T-helper 17 cell (primary cell): ENCODE measurements around the gene CRYGC. TPM values are rescaled to one million over a fixed set of nuclear protein-coding genes. Genes with fewer than 3 reads are reported as not detected.

ENCODE experiments used
- ATAC-seq: fragments of 150-1000 bp; cut with Tn5 transposase; 2 replicates; pipeline ENCODE4 v1.10.0; 2021; ENCODE audit warnings: mild to moderate bottlenecking, moderate library complexity
- DNase-seq, 3 donors: peaks; one replicate each; pipeline versions ENCODE4 v3.0.0 to v3.0.0-alpha.2; 2020 to 2021
- H3K9me3 ChIP-seq: one replicate; pipeline ENCODE4 v1.7.0; 2013; ENCODE audit warnings: low read length, mild to moderate bottlenecking; ENCODE audit not compliant: control insufficient read depth, poor library complexity, severe bottlenecking
- H3K27ac Mint-ChIP-seq: one replicate; pipeline ENCODE4 v1.8.0; 2022; ENCODE audit warnings: mild to moderate bottlenecking, moderate library complexity, mixed read lengths
- H3K27me3 Mint-ChIP-seq: one replicate; pipeline ENCODE4 v1.8.0; 2022; ENCODE audit warnings: mixed read lengths
- H3K36me3 Mint-ChIP-seq: one replicate; pipeline ENCODE4 v1.8.0; 2022; ENCODE audit warnings: low read depth, mixed read lengths
- H3K4me1 Mint-ChIP-seq: one replicate; pipeline ENCODE4 v1.8.0; 2022; ENCODE audit warnings: mild to moderate bottlenecking, mixed read lengths
- H3K4me3 Mint-ChIP-seq: one replicate; pipeline ENCODE4 v1.8.0; 2022; ENCODE audit warnings: mild to moderate bottlenecking, moderate library complexity, mixed read lengths
- total RNA-seq, 4 donors: library from RNA in 2 of 4; stranded (reverse) in 2 of 4; gene quantifications; one replicate each; pipeline ENCODE4 v1.2.3 and lab custom pipeline; 2022 to 2026

CRYGC gene
- total RNA-seq, 2 donors from 2014 or later = not detected

GRCh38 chr2:208098267-208098666, 31.4 kb downstream of the CRYGC start:
- H3K27me3 Mint-ChIP-seq = peaks cover 35% of the 10 kb centered on the region
- no peak for ATAC-seq
- no peak overlapping the region for H3K4me3 Mint-ChIP-seq
- H3K4me1 Mint-ChIP-seq = peaks cover 7% of the 10 kb centered on the region
- H3K36me3 Mint-ChIP-seq = peaks cover 2% of the 10 kb centered on the region
- H3K27ac Mint-ChIP-seq = no peak overlapping the region
- no peaks in the 10 kb centered on the region for H3K9me3 ChIP-seq
- DNase-seq = no peak

- Mint-ChIP-seq H3K36me3 (peaks cover 2% of the 10 kb centered on the region), H3K4me1 (peaks cover 7% of the 10 kb centered on the region), H3K27ac (no peak overlapping the region), H3K4me3 (no peak overlapping the region), H3K27me3 (peaks cover 35% of the 10 kb centered on the region)
- ATAC-seq (no peak), DNase-seq (no peak)
- no peaks in the 10 kb centered on the region for H3K9me3 ChIP-seq
Measured at GRCh38 chr2:208097801-208098200, 31.8 kb downstream of the CRYGC start.

- no peak overlapping the region for H3K27ac Mint-ChIP-seq
- H3K27me3 Mint-ChIP-seq = peaks cover 34% of the 10 kb centered on the region
- H3K9me3 ChIP-seq = no peaks in the 10 kb centered on the region
- peaks cover 2% of the 10 kb centered on the region for H3K36me3 Mint-ChIP-seq
- H3K4me1 Mint-ChIP-seq = peaks cover 7% of the 10 kb centered on the region
- DNase-seq (no peak), ATAC-seq (no peak)
- H3K4me3 Mint-ChIP-seq = no peak overlapping the region
Measured at GRCh38 chr2:208097313-208097712, 32.3 kb downstream of the CRYGC start.

- Mint-ChIP-seq H3K36me3 (peaks cover 2% of the 10 kb centered on the region), H3K27me3 (peaks cover 21% of the 10 kb centered on the region), H3K4me1 (peaks cover 4% of the 10 kb centered on the region), H3K4me3 (no peak overlapping the region), H3K27ac (no peak overlapping the region)
- ATAC-seq (no peak), DNase-seq (no peak)
- no peaks in the 10 kb centered on the region for H3K9me3 ChIP-seq
Measured at GRCh38 chr2:208096080-208096479, 33.5 kb downstream of the CRYGC start.

- peaks cover 2% of the 10 kb centered on the region for H3K36me3 Mint-ChIP-seq
- DNase-seq = no peak
- no peak overlapping the region for H3K4me3 Mint-ChIP-seq
- peaks cover 14% of the 10 kb centered on the region for H3K27me3 Mint-ChIP-seq
- H3K4me1 Mint-ChIP-seq = peaks cover 2% of the 10 kb centered on the region
- no peaks in the 10 kb centered on the region for H3K9me3 ChIP-seq
- H3K27ac Mint-ChIP-seq = no peak overlapping the region
- no peak for ATAC-seq
Measured at GRCh38 chr2:208093128-208093527, 36.5 kb downstream of the CRYGC start.

GRCh38 chr2:208092093-208092832, 37.4 kb downstream of the CRYGC start:
- peaks cover 12% of the 10 kb centered on the region for H3K27me3 Mint-ChIP-seq
- DNase-seq = no peak
- H3K9me3 ChIP-seq = no peaks in the 10 kb centered on the region
- no peak overlapping the region for H3K27ac Mint-ChIP-seq
- peaks cover 2% of the 10 kb centered on the region for H3K36me3 Mint-ChIP-seq
- ATAC-seq = no peak
- H3K4me1 Mint-ChIP-seq = peaks cover 2% of the 10 kb centered on the region
- H3K4me3 Mint-ChIP-seq = no peak overlapping the region

- H3K27ac Mint-ChIP-seq = no peak overlapping the region
- H3K27me3 Mint-ChIP-seq = peaks cover 7% of the 10 kb centered on the region
- no peaks in the 10 kb centered on the region for H3K9me3 ChIP-seq
- DNase-seq (no peak), ATAC-seq (no peak)
- no peaks in the 10 kb centered on the region for H3K36me3 Mint-ChIP-seq
- no peak overlapping the region for H3K4me3 Mint-ChIP-seq
- H3K4me1 Mint-ChIP-seq = no peaks in the 10 kb centered on the region
Measured at GRCh38 chr2:208090420-208090819, 39.2 kb downstream of the CRYGC start.

GRCh38 chr2:208086029-208086428, 43.6 kb downstream of the CRYGC start:
- Mint-ChIP-seq H3K36me3 (peaks cover 2% of the 10 kb centered on the region), H3K27ac (no peak overlapping the region), H3K4me3 (no peak overlapping the region), H3K4me1 (no peaks in the 10 kb centered on the region), H3K27me3 (peaks cover 7% of the 10 kb centered on the region)
- DNase-seq (no peak), ATAC-seq (no peak)
- H3K9me3 ChIP-seq = no peaks in the 10 kb centered on the region

GRCh38 chr2:208083807-208084206, 45.8 kb downstream of the CRYGC start:
- Mint-ChIP-seq H3K4me1 (no peaks in the 10 kb centered on the region), H3K27me3 (peaks cover 14% of the 10 kb centered on the region), H3K27ac (no peak overlapping the region), H3K36me3 (peaks cover 2% of the 10 kb centered on the region), H3K4me3 (no peak overlapping the region)
- ATAC-seq (no peak), DNase-seq (no peak)
- H3K9me3 ChIP-seq = no peaks in the 10 kb centered on the region

Other genes with a start within 250 kb of the CRYGC start
- gene PLEKHM3, start 104.3 kb downstream of the CRYGC start, total RNA-seq = 10 to 100 TPM; 14.3 to 14.4 TPM
- not detected for gene CRYGD, start 5.3 kb downstream of the CRYGC start, total RNA-seq
- gene CRYGB, start 16.3 kb upstream of the CRYGC start, total RNA-seq = not detected
- gene CRYGA, start 33.8 kb upstream of the CRYGC start, total RNA-seq = not detected
- gene C2orf80, start 60.2 kb upstream of the CRYGC start, total RNA-seq = not detected
- 1 to 10 TPM; 3.5 to 5.8 TPM for gene IDH1, start 125.2 kb upstream of the CRYGC start, total RNA-seq
- gene PIKFYVE, start 136.4 kb upstream of the CRYGC start, total RNA-seq = 10 to 100 TPM; 34.5 to 41.5 TPM